Measurements from ENCODE around the gene BNIP2.
A peak's percentile ranks its signal among the peaks of the same experiment; 100 is the strongest.
"Not testable (repeated sequence)": the region's sequence is repeated elsewhere in the genome, so short reads cannot be mapped to it uniquely, and the experiment has no call there.

BNIP2 gene, protein sequence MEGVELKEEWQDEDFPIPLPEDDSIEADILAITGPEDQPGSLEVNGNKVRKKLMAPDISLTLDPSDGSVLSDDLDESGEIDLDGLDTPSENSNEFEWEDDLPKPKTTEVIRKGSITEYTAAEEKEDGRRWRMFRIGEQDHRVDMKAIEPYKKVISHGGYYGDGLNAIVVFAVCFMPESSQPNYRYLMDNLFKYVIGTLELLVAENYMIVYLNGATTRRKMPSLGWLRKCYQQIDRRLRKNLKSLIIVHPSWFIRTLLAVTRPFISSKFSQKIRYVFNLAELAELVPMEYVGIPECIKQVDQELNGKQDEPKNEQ

DNA sequence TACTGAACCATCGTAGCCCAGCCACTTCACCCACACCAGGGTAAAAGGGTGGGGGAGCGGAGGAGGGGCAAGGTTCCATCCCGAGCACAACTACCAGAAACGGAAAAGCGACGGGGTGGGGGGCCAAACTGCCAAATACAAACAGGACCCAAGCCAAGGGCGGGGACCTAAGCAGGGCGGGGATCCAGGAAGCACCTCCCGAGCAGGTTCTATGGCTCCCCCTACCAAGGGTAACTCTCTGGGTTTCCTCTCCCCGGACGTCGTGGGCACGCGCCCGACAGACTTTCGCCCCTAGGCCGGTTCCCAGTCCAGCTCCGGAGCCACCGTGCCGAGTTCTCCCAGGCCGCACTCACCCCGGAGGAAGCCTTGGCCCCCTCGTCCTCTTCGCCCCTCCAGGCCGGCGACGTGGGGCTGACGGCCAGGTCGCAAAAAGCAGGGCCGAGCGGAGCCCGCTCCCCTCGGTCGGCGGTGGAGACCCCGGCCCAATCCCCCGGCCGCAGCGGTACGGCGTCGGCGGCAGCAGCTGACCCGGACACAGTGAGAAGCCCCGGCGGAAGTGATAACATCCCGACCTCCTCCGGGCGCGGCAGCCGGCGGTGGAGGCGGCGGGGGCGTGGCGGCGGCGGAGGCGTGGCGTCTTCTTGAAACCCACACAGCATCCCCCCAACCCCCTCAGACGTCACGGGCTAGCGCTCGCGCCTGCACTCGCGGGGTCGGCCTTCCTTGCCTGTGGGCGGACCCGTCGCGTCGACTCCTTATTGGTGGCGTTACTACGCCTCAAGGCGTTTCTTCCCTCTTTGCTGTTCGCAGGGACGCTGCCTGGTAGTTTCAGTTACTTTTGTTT, at the start of gene BNIP2:
Gene BNIP2 (minus strand): TSS at position 539 of the 844 bp plus-strand sequence. CDS start 6,863 bp downstream, outside the sequence.
- DNase-seq: peak; percentile 99

DNA sequence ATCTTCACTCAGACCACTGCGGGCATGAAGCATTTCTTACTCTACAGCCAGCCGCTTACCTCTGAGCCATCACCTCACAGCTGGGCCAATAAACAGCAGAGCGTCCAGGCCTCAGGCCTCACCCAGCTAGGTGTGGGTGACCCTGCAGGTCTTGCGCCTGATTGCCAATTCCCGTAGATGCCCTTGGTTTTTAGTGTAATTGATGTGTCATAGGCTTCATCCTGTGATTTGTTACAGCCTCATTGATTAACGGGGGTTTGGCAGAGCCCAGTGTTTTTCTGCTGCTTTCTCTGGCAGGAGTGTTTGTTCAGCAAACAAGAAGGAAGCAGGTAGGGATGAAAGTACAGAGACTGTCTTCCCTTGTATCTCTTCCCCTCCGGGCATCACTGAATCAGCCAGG, 49.6 kb upstream of the BNIP2 start:
- no peak for DNase-seq

DNA sequence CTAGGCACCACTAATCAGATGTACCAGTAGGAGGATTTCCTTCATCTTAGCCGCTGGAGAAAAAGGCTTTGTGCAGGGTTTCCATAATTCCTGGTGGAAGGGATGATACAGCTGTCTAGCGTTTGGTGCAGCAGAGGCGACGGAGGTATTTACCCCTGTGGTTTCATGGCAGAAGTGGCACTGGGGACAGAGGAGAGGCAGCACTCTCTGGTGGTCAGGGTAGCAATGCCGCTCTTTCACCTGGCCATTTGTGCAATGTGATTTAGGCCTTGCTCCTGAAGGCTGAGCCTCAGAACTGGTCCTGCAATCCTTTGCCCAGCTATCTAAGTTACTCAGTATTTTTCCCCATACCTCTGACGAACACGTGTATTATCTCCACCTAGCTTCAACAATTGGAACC, 47.1 kb upstream of the BNIP2 start:
- DNase-seq: no peak

DNA sequence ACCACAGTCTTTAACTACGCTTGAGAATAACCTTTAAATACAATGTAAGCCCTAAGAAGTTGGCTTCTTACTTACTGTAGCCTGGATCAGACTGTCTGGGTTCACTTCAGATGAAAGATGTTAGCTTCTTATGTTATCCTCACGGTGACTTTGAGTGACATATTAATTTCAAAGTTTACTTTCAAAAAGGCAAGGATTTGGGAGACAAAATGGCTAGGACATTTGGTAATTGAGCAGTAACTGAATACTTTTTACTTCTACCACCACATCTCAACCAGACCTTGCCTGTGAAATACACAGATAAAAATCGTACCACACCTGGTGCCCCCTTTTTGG, 36.0 kb upstream of the BNIP2 start:
- no peak for DNase-seq

DNA sequence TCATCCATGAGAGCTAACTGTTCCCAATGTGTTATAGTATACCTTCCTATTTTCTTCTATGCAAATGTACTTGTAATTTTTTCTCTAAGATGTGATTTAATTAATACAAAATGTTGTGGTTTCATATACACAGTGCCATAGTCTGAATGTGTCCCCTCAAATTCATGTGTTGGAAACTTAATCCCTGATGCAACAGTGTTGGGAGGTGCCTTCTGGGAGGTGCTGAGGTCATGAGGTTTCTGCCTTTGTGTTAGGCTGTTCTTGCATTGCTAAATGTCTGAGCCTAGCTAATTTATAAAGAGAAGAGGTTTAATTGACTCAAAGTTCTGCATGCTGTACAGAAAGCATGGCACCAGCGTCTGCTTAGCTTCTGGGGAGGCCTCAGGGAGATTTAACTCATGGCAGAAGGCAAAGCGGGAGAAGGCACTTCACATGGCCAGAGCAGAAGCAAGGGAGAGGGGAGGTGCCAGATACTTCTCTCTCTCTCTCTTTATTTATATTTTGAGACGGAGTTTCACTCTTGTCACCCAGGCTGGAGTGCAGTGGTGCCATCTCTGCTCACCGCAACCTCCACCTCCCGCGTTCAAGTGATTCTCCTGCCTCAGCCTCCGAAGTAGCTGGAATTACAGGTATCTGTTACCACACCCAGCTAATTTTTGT, 34.7 kb upstream of the BNIP2 start:
- DNase-seq: no peak

DNA sequence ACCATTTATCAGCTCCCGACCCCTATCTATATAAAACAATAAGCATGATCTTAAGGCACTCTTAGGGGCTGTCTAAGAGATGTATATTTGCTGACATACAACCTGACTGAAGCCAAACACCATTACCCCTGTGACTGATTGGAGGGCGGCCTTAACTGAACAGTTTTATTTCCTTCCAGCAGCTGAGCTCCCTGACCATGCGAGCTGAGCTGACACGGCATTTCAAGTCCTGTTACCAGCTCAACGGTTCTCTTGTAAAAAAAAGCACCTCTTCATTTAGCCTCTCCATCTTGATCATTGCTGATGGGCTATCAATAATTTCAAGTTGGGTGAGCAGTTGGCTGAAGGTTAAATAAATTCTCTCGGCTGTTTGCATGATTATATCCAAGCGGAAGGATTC, 33.4 kb upstream of the BNIP2 start:
- no peak for DNase-seq

DNA sequence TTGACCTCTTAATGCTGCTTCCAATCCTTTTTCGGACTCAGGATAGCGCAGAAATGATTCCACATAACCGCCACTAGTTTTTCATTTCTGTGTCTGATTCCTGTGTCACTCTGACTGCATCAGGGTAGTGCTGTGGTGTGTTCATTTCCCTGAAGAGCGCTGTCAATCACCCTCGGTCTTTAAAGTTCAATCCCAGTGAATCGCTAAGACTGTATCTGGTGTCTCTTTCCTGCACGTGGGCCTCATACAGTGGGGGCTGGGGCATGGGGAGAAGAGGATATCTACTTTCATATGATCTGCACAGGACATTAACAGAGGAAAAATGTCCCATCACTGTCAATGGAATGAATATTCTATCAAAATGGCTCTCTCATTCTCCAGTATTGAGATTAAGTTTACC, 32.9 kb upstream of the BNIP2 start:
- no peak for DNase-seq

DNA sequence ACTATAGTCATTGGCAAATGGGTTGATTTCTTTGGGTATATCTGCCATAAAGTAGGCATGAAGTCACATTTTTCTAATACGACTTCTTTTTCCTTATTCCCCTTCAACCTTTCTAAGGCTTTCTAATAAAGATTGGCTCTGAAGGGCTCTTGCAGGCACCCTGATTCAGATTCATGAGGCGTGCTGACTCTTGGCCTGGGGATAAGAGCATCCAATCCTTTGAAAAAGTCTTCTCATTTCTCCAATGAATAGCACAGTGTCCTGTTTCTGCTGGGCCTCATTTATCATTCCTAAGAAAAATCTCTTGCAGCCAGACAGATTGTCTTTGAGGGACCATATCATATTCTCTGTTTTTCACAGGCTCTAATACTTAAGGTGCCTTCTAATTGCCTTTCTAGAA, 32.3 kb upstream of the BNIP2 start:
- DNase-seq: no peak

DNA sequence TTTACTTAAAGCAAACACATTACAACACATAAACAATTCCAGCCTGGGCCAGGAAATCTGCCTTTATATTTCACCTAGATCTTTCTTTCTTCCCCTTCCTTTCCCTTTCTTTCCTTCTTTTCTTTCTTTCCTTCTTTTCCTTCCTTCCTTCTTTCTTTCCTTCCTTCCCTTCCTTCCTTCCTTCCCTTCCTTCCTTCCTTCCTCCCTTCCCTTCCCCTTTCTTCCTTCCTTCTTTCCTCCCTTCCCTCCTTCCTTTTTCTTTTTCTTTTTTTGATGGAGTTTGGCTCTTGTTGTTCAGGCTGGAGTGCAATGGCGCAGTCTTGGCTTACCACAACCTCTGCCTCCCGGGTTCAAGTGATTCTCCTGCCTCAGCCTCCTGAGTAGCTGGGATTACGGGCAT, 24.1 kb upstream of the BNIP2 start:
- no peak for DNase-seq

DNA sequence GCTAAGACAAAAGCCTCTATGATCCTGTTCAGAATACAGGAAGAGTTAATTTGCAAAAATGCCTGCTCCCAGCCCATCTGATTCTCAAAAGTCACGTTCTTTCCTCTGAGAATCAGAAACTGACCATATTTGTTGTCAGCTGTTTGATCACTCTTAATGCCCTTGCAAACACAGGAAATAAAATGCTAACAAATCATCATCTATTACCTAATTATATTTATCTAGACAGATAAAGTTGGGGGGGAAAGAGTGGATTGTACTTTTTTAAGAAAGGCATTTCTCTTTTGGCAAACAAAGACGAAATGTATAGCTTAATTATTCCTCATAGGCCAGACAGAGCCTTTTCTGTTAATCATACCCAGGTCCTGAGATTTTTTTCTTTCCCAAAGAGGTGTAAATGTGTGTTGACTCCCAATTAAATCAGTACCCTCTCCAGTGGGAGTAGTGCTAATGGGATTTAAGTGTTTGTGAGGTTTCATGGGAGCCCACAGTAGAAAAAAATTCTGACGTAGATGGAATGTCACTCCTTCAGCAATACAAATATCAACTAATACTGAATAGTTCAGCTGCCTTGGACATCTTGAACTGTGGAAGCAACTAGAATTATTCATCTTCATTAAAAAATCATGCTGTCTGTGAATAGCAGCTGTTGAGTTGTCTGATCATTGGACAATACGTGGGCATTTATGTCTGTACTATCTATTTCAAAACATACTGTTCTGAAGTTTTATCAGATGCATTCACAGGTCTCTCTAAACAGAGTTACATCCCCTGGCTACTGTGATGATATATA, 22.5 kb upstream of the BNIP2 start:
- DNase-seq: no peak

DNA sequence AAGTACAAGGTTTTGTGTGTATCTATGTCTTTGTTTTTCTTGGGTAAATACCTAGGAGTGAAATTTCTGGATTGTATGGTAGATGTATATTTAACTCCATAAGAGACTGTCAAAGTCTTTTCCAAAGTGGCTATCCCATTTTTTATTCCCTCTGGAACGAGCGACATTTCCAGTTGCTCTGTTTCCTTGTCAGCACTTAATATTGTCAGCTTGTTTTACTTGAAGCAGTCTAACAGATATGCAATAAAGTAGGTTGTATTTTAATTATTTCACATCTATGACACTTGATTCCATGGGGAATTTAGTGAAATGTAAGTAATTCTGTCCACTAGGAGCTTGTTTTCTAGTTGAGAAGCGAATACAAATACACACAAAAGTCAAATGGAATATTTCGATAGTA, 18.5 kb upstream of the BNIP2 start:
- no peak for DNase-seq

DNA sequence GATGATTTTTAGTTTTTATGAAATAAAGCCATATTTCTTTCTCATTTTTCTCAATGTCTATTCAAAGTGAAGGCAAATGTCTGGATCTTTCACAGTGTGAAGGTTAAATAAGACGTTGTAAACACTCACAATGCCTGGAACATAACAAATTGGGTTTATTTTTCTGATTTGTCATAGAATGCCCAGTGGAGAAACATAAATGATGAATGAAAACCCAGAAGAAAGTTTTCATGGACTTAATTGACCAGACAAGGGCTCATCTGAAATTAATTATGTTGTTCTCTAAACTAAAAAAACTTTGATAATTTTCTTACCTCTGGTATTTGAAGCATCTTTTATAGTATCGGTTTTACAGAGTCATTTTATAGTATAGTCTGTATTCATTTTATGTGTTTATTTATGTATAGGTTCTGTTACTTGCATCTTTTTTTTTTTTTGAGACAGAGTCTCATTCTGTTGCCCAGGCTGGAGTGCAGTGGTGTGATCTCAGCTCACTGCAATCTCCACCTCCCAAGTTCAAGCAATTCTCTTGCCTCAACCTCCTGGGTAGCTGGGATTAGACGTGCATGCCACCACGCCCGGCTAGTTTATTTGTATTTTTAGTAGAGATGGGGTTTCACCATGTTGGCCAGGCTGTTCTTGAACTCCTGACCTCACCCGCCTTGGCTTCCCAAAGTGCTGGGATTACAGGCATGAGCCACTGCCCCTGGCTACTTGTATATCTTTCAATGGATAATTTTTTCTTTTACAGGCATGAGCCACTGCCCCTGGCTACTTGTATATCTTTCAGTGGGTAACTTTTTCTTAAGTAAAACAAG, 15.1 kb upstream of the BNIP2 start:
- no peak for DNase-seq

DNA sequence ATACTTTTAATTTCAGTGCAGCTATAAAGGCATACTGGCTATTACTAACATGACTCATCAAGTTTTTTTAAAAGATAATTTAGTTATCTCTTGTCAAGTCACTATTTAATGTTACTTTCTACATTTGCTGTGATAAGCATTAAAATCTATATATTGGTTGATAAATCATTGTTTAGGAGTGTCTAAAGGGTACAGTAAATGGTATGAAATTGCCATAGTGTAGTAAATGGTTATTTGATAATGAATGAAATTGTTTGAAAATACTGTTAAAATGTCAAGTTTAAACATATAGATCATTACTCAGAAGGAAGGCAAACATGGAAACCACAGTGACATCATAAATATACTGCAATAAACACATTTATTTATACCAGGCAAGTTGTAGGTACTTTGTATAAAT, 13.2 kb upstream of the BNIP2 start:
- no peak for DNase-seq

DNA sequence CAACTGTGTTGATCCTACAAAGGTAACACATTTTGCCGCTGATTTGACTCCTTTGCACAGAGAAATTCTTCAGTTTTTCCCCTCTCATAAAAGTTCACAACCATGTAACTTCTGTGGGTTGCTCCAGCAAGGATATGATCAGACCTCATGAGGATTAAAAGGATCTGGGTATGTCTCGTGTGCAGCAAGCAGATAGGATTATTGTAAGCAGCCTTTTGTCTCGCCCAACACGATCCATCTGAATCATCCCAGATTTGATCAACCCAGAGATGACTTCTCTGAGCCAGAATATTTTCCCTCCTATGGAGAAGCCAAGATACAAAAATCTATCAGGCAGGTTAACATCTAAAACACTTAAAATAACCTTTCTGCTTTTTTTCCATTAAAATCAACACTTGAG, 12.8 kb upstream of the BNIP2 start:
- no peak for DNase-seq

DNA sequence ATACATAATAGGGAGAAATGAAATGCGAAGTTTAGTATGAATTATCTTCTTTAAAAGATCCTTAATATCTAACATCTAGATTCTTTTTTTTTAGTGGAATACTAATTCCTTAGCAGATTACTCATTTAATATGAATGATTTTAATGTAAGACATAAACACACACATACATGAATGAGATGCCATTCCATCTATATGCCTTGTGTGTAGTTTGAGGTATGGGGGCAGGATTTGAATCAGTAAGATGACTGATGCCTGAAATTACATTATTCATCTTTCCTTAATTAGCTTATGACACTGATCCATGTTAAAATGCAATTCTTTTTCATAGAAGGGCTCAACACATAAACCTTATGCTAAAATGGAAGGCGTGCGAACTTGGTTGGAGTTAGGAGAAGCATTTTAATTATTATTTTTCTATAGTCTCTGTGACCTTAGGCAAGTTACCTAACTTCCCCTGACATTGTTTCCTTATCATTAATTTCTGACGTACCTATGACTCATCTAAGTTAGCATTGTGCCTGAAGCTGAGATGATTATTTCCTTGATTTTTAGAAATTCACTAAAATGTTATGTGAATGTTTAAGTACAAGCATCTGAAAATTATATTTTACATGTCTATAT, 10.8 kb upstream of the BNIP2 start:
- DNase-seq: no peak

DNA sequence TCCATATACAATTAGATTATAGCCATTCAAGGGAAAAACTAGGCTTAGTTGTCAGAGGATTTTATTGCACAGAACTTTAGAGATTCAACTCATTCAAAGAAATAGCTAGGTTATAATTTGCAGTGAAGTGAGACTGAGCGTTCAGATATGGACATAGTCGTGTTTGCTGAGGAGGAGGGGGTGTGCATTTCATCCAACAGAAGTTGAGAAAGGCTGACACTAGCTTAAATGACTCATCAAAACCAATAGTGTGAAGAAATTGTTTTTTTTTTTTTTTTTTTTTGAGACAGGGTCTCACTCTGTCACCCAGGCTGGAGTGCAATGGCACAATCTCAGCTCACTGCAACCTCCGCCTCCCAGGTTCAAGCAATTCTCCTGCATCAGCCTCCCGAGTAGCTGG, 8.9 kb upstream of the BNIP2 start:
- not testable (repeated sequence) for DNase-seq

DNA sequence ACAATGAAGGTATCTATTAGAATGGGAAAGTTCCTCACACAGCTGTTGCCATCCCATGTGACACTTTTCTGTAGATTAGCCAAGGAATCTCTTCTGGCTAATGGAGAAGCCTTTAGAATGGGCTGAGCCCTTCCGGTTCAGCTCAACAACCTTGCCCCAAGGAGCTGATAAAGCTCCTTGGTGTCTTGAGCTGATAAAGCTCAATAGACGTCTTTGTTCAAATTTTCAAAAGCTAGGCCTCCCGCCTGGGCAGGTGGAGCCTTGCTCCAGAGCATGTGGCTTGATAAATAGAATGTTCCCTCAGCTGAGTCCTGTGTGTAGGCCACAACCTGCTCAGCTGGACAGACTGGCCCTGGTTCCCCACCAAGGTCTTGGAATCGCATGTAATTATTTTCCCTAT, 7.2 kb upstream of the BNIP2 start:
- no peak for DNase-seq

DNA sequence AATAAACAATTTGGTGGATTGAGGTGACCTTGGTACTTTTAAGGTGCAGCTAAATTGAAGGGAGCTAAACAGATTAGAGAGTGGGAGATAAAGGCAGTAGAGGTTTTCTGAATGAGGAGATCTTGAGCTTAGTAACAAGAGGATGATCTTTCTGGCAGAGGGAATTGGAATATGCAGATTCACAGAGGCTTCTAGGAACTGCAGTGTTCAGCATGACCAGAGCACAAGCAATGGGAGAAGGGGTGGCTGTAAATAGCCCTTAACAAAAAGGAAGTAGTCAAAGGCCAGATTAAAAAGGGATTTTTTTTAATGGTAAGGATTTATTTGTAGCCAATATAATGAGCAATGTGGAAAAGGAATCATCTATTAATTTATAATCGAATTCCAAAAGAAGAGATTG, 5.7 kb upstream of the BNIP2 start:
- DNase-seq: no peak

DNA sequence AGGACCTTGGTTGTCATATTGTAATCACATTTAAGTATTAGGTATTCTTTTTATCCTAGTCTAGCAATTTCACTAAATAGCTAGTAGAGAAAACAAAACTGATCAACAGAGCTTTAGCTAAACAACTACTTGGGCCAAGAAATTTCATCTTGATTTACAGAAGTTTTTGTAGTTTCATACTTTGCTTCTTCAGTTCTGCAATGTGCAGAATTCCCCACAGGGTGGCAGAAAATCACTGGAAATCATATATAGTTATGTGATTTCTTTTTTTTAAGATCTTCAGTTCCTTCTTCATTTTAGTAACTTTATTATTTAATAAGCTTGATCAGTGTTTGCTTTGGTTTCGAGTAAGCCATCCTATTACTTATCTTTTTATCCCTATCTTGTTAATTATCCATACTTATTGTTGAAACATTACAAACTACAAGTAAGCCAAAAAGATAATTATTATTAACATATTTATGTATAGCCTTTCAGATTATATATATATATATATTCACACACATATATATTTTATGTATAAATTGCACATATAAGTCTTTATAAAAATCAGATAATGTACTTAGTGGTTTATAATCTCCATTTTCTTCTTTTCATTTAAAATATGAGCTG, 2.2 kb upstream of the BNIP2 start:
- DNase-seq: peak; percentile 67

DNA sequence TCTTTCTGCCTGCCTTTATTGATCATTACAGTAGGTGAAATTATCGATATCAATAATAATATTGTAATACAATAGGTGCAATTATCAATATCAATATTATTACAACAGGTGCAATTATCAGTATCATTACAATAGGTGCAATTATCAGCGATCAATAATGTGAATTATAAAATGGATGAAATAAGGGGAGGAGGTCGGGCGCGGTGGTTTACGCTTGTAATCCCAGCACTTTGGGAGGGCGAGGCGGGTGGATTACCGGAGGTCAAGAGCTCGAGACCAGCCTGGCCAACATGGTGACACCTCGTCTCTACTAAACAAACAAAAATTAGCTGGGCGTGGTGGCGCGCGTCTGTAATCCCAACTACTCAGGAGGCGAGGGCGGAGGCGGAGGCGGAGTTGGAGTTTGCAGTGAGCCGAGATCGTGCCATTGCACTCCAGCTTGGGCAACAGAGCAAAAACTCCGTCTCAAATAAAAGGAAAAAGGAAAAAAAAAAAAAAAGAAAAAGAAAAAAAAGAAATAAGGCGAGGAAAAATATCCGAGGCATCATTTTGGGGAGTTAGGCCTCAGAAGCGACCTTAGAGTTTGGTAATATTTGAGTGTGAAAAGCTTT, 611 bp upstream of the BNIP2 start:
- peak; percentile 74 for DNase-seq

DNA sequence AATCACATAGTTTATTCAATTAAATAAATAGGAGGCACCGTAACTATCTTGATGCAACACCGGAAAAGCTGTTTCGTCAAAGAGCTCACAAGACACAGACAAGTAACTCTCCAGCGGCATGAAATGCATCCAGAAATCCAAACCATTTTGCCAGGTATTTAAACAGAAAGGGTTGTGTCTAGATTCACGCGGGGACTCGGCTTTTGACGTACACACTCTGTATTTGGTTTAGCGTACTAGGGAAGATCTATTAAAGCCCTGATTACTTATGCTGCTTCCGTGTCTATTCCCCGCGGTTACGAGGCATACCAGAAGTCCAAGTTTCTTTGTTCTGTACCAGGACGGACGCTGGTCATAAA, 718 bp downstream of the BNIP2 start:
- peak; percentile 54 for DNase-seq
